K562 (cell line): Measurements from ENCODE around the gene KHDC1. TPM values are rescaled to one million over a fixed set of nuclear protein-coding genes. Genes with fewer than 3 reads are reported as not detected.

Experiments
- CHAMP1 ChIP-seq: fragments of 450-650 bp; IDR thresholded peaks from 2 replicates; pipeline ENCODE4 v1.6.1; 2016; ENCODE audit warnings: mild to moderate bottlenecking
- E2F3 ChIP-seq: fragments of 250-450 bp; sonication (Bioruptor Pico); IDR thresholded peaks from 2 replicates; pipeline ENCODE4 v1.4.0; 2020; ENCODE audit warnings: mild to moderate bottlenecking
- E2F6 ChIP-seq, 2 experiments: IDR thresholded peaks; 2 replicates each; pipeline ENCODE4 v1.6.1; 2011; ENCODE audit warnings: borderline replicate concordance in 1 of 2, control low read depth in 1 of 2, low read depth in 1 of 2, low read length in 1 of 2, mild to moderate bottlenecking in 1 of 2, mixed read lengths in 1 of 2, moderate library complexity in 1 of 2; ENCODE audit not compliant: insufficient read depth in 1 of 2, insufficient read length in 1 of 2, poor library complexity in 1 of 2, severe bottlenecking in 1 of 2; ENCODE audit errors: extremely low read depth in 1 of 2
- ELF1 ChIP-seq: fragments of 200-800 bp; sonication (Bioruptor generic); IDR thresholded peaks from 2 replicates; pipeline ENCODE4 v1.6.1; 2016; ENCODE audit warnings: missing genetic modification characterization, missing compliant biosample characterization
- ELF2 ChIP-seq: fragments of 250-450 bp; sonication (Bioruptor Pico); IDR thresholded peaks from 2 replicates; pipeline ENCODE4 v1.5.0; 2021; ENCODE audit warnings: mild to moderate bottlenecking
- ETS1 ChIP-seq: conservative IDR thresholded peaks from 2 replicates; pipeline ENCODE4 v1.6.1; 2011; ENCODE audit warnings: low read depth, mild to moderate bottlenecking, low read length; ENCODE audit not compliant: control insufficient read depth
- ETV1 ChIP-seq: fragments of 450-650 bp; conservative IDR thresholded peaks from 2 replicates; pipeline ENCODE4 v1.6.1; 2016; ENCODE audit warnings: missing genetic modification characterization, control low read depth, low read depth, missing compliant biosample characterization
- HCFC1 ChIP-seq: IDR thresholded peaks from 2 replicates; pipeline ENCODE4 v1.6.1; 2012; ENCODE audit warnings: low read depth, low read length, improper control_type of control experiment
- HNRNPK ChIP-seq: fragments of 200-400 bp; formaldehyde crosslinking; IDR thresholded peaks from one replicate; pipeline ENCODE4 v1.6.1; 2018; ENCODE audit warnings: mild to moderate bottlenecking, low read depth, low read length; ENCODE audit not compliant: poor library complexity, severe bottlenecking
- ILK ChIP-seq: fragments of 450-650 bp; IDR thresholded peaks from 2 replicates; pipeline ENCODE4 v1.6.1; 2016; ENCODE audit warnings: missing genetic modification characterization, low read depth, mild to moderate bottlenecking, missing compliant biosample characterization, moderate library complexity, borderline replicate concordance
- NCOA2 ChIP-seq, 2 experiments: fragments of 450-650 bp; IDR thresholded peaks; 2 replicates each; pipeline ENCODE4 v1.6.1; 2018; ENCODE audit warnings: mild to moderate bottlenecking in 2 of 2, moderate library complexity in 1 of 2; ENCODE audit not compliant: partially characterized antibody in 2 of 2
- NELFE ChIP-seq: IDR thresholded peaks from 2 replicates; pipeline ENCODE4 v1.6.1; 2011; ENCODE audit warnings: mild to moderate bottlenecking; ENCODE audit not compliant: insufficient read depth, insufficient read length
- RBM15 ChIP-seq: fragments of 200-400 bp; formaldehyde crosslinking; IDR thresholded peaks from 2 replicates; pipeline ENCODE4 v1.6.1; 2018; ENCODE audit warnings: mild to moderate bottlenecking, low read length, moderate library complexity; ENCODE audit not compliant: insufficient read depth
- SMARCA5 ChIP-seq: fragments of 450-650 bp; IDR thresholded peaks from 2 replicates; pipeline ENCODE4 v1.6.1; 2016
- TBP ChIP-seq: optimal IDR thresholded peaks from 2 replicates; pipeline ENCODE3; 2011; ENCODE audit warnings: low read depth, low read length, improper control_type of control experiment
- ZNF431 ChIP-seq: sonication (generic); formaldehyde crosslinking; IDR thresholded peaks from 2 replicates; pipeline ENCODE4 v1.8.0; 2022; ENCODE audit warnings: mild to moderate bottlenecking, missing genetic modification reagents
- ZNF583 ChIP-seq: fragments of 250-450 bp; sonication (Bioruptor Pico); IDR thresholded peaks from 2 replicates; pipeline ENCODE4 v1.4.0; 2020
- ZNF707 ChIP-seq: fragments of 250-450 bp; sonication (Bioruptor Pico); conservative IDR thresholded peaks from 2 replicates; pipeline ENCODE4 v1.8.0; 2022; ENCODE audit warnings: inconsistent platforms, mild to moderate bottlenecking, moderate library complexity
- polyA plus RNA-seq, 8 experiments: library from polyadenylated mRNA; depleted of rRNA in 4 of 8; stranded (reverse) in 5 of 8; unstranded in 3 of 8; fragments of >200 nt; fragmentation: Nextera tagmentation in 2 of 8; fragmentation: Illumina TruSeq in 1 of 8; extraction: Ambion mirVana in 2 of 8; extraction: Trizol in 1 of 8; gene quantifications; 2 replicates each; pipeline versions ENCODE4 v1.2.1 to v1.2.3, GENCODE V29; 2011 to 2014; ENCODE audit warnings: inconsistent platforms in 1 of 8, missing spikeins in 1 of 8
- total RNA-seq, 7 experiments: library from RNA; depleted of rRNA in 6 of 7; stranded (reverse); fragments of >200 nt in 6 of 7; fragmentation: Illumina TruSeq in 2 of 7; extraction: Trizol in 2 of 7; gene quantifications; 2 replicates each; pipeline versions ENCODE4 v1.2.1 to v1.2.3, GENCODE V29; 2011 to 2021; ENCODE audit warnings: low replicate concordance in 1 of 7

The KHDC1 gene
- total and polyA plus RNA-seq, 9 of the 15 experiments (the other 6 are each of a cell fraction or from before 2014, with no cell fraction given): 2.5 to 19.5 (median 8.0) TPM

DNA sequence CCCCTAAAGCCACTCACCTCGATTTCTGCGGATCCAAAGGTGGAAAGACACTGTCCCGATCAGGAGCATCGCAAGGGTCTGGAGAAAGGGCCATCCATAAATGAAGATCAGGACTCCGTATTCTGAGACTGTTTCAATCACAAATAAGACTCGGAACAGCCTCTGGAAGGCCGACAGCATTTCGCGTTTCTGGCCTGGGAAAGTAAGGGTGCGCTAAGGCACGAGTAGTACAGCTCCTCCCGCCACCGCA lies 46.5 kb upstream of the KHDC1 start (continued):
- peak in 1 of 2 experiments; percentile 98 for TF ChIP-seq E2F6 (IDR thresholded peaks at IDR 0.05; ENCODE audit: borderline replicate concordance in 1 of 2, extremely low read depth in 1 of 2, insufficient read depth in 1 of 2, insufficient read length in 1 of 2, low read depth in 1 of 2, low read length in 1 of 2, poor library complexity in 1 of 2, severe bottlenecking in 1 of 2)
- 0 out of 2 replicates have a peak, but pooled peaks have one; percentile 57 for TF ChIP-seq ZNF431
- no peak for TF ChIP-seq NELFE
- TF ChIP-seq ETV1 (tag): 0 out of 2 replicates have a peak, but pooled peaks have one; percentile 4
- TF ChIP-seq ILK (tag): no peak
- no peak for TF ChIP-seq ZNF583
- TF ChIP-seq TBP: no peak
- TF ChIP-seq NCOA2 (IDR thresholded peaks at IDR 0.05; ENCODE audit: partially characterized antibody in 2 of 2): no peak
- TF ChIP-seq RBM15: no peak
- TF ChIP-seq ZNF707 (CRISPR knock-in tag): no peak
- TF ChIP-seq ETS1: no peak
- TF ChIP-seq E2F3: no peak
- peak; percentile 7 for TF ChIP-seq ELF1
- TF ChIP-seq CHAMP1: no peak
- TF ChIP-seq ELF2 (CRISPR knock-in tag): no peak
- TF ChIP-seq HNRNPK: no peak
- TF ChIP-seq HCFC1: 0 out of 2 replicates have a peak, but pooled peaks have one; percentile 5
- no peak for TF ChIP-seq SMARCA5
